Neuronal stem cell (in vitro differentiated cells): ENCODE results near the gene ENG. TPM values are rescaled to one million over a fixed set of nuclear protein-coding genes. Genes with fewer than 3 reads are reported as not detected.
A peak's percentile ranks its signal among the peaks of the same experiment; 100 is the strongest.

Experiments used
- DNase-seq: peaks from one replicate; pipeline ENCODE4 v3.0.0-alpha.2; 2013; ENCODE audit warnings: low spot score
- H2AFZ ChIP-seq: one replicate; pipeline ENCODE4 v1.6.1; 2013; ENCODE audit warnings: mild to moderate bottlenecking, low read length, inconsistent platforms
- H2AK5ac ChIP-seq: 2 replicates; pipeline ENCODE4 v1.6.1; 2013; ENCODE audit warnings: low read depth, mild to moderate bottlenecking, inconsistent platforms, low read length, moderate library complexity, mixed read lengths
- H2BK120ac ChIP-seq: 2 replicates; pipeline ENCODE4 v1.6.1; 2013; ENCODE audit warnings: low read depth, mild to moderate bottlenecking, inconsistent platforms, low read length, moderate library complexity, mixed read lengths
- H2BK12ac ChIP-seq: one replicate; pipeline ENCODE4 v1.6.1; 2013; ENCODE audit warnings: low read length, inconsistent platforms
- H2BK15ac ChIP-seq: 2 replicates; pipeline ENCODE4 v1.6.1; 2013; ENCODE audit warnings: mild to moderate bottlenecking, low read length, inconsistent platforms, mixed read lengths
- H2BK5ac ChIP-seq: one replicate; pipeline ENCODE4 v1.6.1; 2013; ENCODE audit warnings: inconsistent platforms, mild to moderate bottlenecking, low read length, moderate library complexity
- H3K14ac ChIP-seq: one replicate; pipeline ENCODE4 v1.6.1; 2013; ENCODE audit warnings: low read length, inconsistent platforms
- H3K18ac ChIP-seq: 2 replicates; pipeline ENCODE4 v1.6.1; 2013; ENCODE audit warnings: low read length, inconsistent platforms
- H3K23ac ChIP-seq: 2 replicates; pipeline ENCODE4 v1.6.1; 2013; ENCODE audit warnings: low read depth, mild to moderate bottlenecking, mixed read lengths, low read length, inconsistent platforms; ENCODE audit not compliant: poor library complexity
- H3K27ac ChIP-seq: replicated peaks from 3 replicates; pipeline ENCODE4 v1.5.1; 2013; ENCODE audit warnings: low read length, inconsistent platforms
- H3K27me3 ChIP-seq, 3 experiments: 2 replicates each; pipeline ENCODE4 v1.6.1; 2013; ENCODE audit warnings: low read length in 3 of 3, mild to moderate bottlenecking in 2 of 3, inconsistent platforms in 1 of 3, low read depth in 1 of 3, mixed read lengths in 1 of 3, moderate library complexity in 1 of 3; ENCODE audit not compliant: control insufficient read depth in 3 of 3, insufficient read depth in 3 of 3
- H3K36me3 ChIP-seq, 2 donors: replicated peaks in 1 of 2; 2 replicates each; pipeline ENCODE4 v1.6.1; 2013; ENCODE audit warnings: low read length in 2 of 2; ENCODE audit not compliant: control insufficient read depth in 2 of 2, insufficient read depth in 2 of 2
- H3K4ac ChIP-seq: 2 replicates; pipeline ENCODE4 v1.6.1; 2013; ENCODE audit warnings: inconsistent platforms, mild to moderate bottlenecking, low read length, moderate library complexity
- H3K4me1 ChIP-seq, 2 donors: 1 replicate in 1 of 2; 2 replicates in 1 of 2; pipeline ENCODE4 v1.6.1; 2013; ENCODE audit warnings: low read length in 2 of 2, low read depth in 1 of 2; ENCODE audit not compliant: control insufficient read depth in 2 of 2, insufficient read depth in 1 of 2
- H3K4me2 ChIP-seq: one replicate; pipeline ENCODE4 v1.6.1; 2013; ENCODE audit warnings: mild to moderate bottlenecking, low read length, inconsistent platforms; ENCODE audit not compliant: insufficient read depth, poor library complexity, severe bottlenecking
- H3K4me3 ChIP-seq, 2 donors: 2 replicates each; pipeline ENCODE4 v1.5.1; 2013; ENCODE audit warnings: low read length in 2 of 2, mild to moderate bottlenecking in 2 of 2, inconsistent platforms in 1 of 2, moderate library complexity in 1 of 2
- H3K79me1 ChIP-seq: one replicate; pipeline ENCODE4 v1.6.1; 2013; ENCODE audit warnings: low read depth, mild to moderate bottlenecking, inconsistent platforms, low read length, moderate library complexity
- H3K9ac ChIP-seq: one replicate; pipeline ENCODE4 v1.6.1; 2013; ENCODE audit warnings: mild to moderate bottlenecking, low read depth, low read length, inconsistent platforms; ENCODE audit not compliant: poor library complexity
- H3K9me3 ChIP-seq, 2 donors: replicated peaks in 1 of 2; 2 replicates each; pipeline versions ENCODE3 to v1.6.1; 2013; ENCODE audit warnings: low read length in 2 of 2, mild to moderate bottlenecking in 2 of 2, inconsistent platforms in 1 of 2, low read depth in 1 of 2, mixed read lengths in 1 of 2, moderate library complexity in 1 of 2; ENCODE audit not compliant: control insufficient read depth in 2 of 2, insufficient read depth in 1 of 2
- H4K8ac ChIP-seq: one replicate; pipeline ENCODE4 v1.6.1; 2013; ENCODE audit warnings: low read depth, mild to moderate bottlenecking, inconsistent platforms, low read length, moderate library complexity
- H4K91ac ChIP-seq: one replicate; pipeline ENCODE4 v1.6.1; 2013; ENCODE audit warnings: low read length, low read depth, mild to moderate bottlenecking, inconsistent platforms; ENCODE audit not compliant: poor library complexity
- WGBS, 2 donors: extraction: QIAGEN DNeasy Blood & Tissue Kit; methylation state at CpG; one replicate each; pipeline ENCODE4 v1.1.7; 2013; ENCODE audit warnings: missing lambda C conversion rate in 2 of 2, mixed read lengths in 1 of 2; ENCODE audit not compliant: insufficient read length in 2 of 2, insufficient replicate concordance in 1 of 2; ENCODE audit errors: extremely low coverage in 2 of 2; 5-methylcytosine and 5-hydroxymethylcytosine counted together
- small RNA-seq: library from polyadenylated mRNA; stranded (forward); fragments of <200 nt; extraction: miRNeasy Mini kit (QIAGEN cat#:217004); gene quantifications from one replicate; pipeline ENCODE3, GENCODE V24; 2013; ENCODE audit not compliant: insufficient read depth

The ENG gene

DNA sequence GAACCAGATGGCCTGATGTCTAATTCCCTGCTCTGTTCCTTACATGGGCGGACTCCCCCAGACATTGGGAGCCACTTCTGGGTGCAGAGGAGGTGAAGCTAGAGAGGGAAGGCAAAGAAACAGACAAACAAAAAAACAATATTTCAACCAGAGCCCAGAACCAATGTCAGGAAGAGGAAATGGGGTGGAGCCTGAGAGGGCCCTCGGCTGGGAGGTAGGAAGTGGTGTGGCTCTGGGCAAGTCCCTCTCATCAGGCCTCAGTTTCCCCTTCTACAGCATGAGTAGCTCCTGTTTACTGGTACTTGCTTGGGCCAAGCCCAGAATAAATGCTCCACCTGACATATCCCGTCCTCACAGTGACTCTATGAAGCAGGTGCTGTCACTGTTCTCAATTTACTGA is 87.0 kb downstream of the ENG start:
- no peak overlapping the region for H3K23ac ChIP-seq
- no peak overlapping the region for H3K18ac ChIP-seq
- H2BK120ac ChIP-seq = no peak overlapping the region
- WGBS, 2 donors = no CpG with 5 or more reads among the region's 3 CpGs
- peaks cover 0 to 18% (median 0%) of the 10 kb centered on the region in 3 experiments for H3K27me3 ChIP-seq
- H3K4me2 ChIP-seq = no peak overlapping the region
- no peaks in the 10 kb centered on the region for H3K36me3 ChIP-seq
- H4K8ac ChIP-seq = no peak overlapping the region
- no peaks in the 10 kb centered on the region for H3K9me3 ChIP-seq
- peaks cover 21 to 23% of the 10 kb centered on the region in 2 donors for H3K4me1 ChIP-seq
- H2AK5ac ChIP-seq = no peak overlapping the region
- no peak overlapping the region for H4K91ac ChIP-seq
- no peak overlapping the region for H2BK5ac ChIP-seq
- H3K79me1 ChIP-seq = no peaks in the 10 kb centered on the region
- H3K27ac ChIP-seq = no peak overlapping the region
- no peak overlapping the region for H3K4ac ChIP-seq
- no peak overlapping the region for H2BK12ac ChIP-seq
- DNase-seq = no peak
- H3K9ac ChIP-seq = no peak overlapping the region
- no peak overlapping the region for H3K14ac ChIP-seq
- H2BK15ac ChIP-seq = no peak overlapping the region
- no peak overlapping the region for H3K4me3 ChIP-seq
- H2AFZ ChIP-seq = no peak overlapping the region

DNA sequence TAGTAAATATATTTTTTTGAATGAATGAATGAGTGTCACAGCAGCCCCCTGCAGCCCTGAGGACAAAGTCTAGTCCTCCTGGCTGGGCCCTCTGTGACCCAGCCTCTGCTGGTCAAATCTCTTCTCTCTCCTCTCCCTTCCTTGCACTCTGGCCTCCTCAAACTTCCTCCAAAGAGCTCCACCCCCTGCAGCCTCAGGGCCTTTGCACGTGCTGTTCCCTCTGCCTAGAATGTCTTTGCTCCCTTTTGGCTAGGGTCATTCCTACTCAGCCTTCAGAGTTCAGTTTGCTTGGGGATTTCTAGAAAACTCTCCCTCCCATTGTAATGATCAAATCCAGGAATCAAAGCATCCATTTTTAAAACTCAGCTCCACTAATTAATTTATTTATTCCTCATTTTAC is 89.0 kb downstream of the ENG start:
- no peak overlapping the region for H3K18ac ChIP-seq

More for the DNA sequence above, 89.0 kb downstream of the ENG start:
- Histone ChIP-seq H3K9me3 (no peaks in the 10 kb centered on the region), H3K4me3 (no peak overlapping the region), H4K8ac (no peak overlapping the region), H2BK5ac (no peak overlapping the region), H3K79me1 (no peaks in the 10 kb centered on the region), H2BK12ac (no peak overlapping the region), H2BK15ac (no peak overlapping the region), H3K9ac (no peak overlapping the region), H3K4ac (no peak overlapping the region), H3K27ac (no peak overlapping the region), H3K4me2 (no peak overlapping the region), H4K91ac (no peak overlapping the region), H3K36me3 (no peaks in the 10 kb centered on the region), H2AK5ac (peak overlapping the region; percentile 65), H3K14ac (no peak overlapping the region), H3K23ac (no peak overlapping the region), H2BK120ac (no peak overlapping the region), H3K4me1 (peaks cover 19 to 22% of the 10 kb centered on the region in 2 donors), H3K27me3 (peaks cover 0 to 26% (median 0%) of the 10 kb centered on the region in 3 experiments), H2AFZ (no peak overlapping the region)
- no peak for DNase-seq
- no CpG with 5 or more reads among the region's 1 CpG for WGBS, 2 donors

Small RNA genes within 50 kb of the gene (small RNA-seq; reads per million reads assigned to genes)
- gene MIR4672 (not detected), gene RF00019 (not detected), gene RNA5SP296 (not detected)
